PC-3 (cell line): ENCODE measurements around the gene HSD17B10.

Experiments used
- EZH2 ChIP-seq: fragments of 300-600 bp; sonication (generic); IDR thresholded peaks from one replicate; pipeline ENCODE4 v1.6.1; 2017; ENCODE audit warnings: antibody characterized with exemption, mild to moderate bottlenecking, low read length; ENCODE audit not compliant: unreplicated experiment
- EZH2phosphoT487 ChIP-seq: fragments of 300-600 bp; sonication (generic); IDR thresholded peaks from 2 replicates; pipeline ENCODE4 v1.6.1; 2018; ENCODE audit warnings: mild to moderate bottlenecking, antibody characterized with exemption, low read length, borderline replicate concordance
- TF ChIP-seq, protein P1 (sequence below): fragments of 300-600 bp; sonication (generic); conservative IDR thresholded peaks from 2 replicates; pipeline ENCODE4 v1.5.1; 2017; ENCODE audit warnings: antibody characterized with exemption, low read depth, mild to moderate bottlenecking, low read length

DNA sequence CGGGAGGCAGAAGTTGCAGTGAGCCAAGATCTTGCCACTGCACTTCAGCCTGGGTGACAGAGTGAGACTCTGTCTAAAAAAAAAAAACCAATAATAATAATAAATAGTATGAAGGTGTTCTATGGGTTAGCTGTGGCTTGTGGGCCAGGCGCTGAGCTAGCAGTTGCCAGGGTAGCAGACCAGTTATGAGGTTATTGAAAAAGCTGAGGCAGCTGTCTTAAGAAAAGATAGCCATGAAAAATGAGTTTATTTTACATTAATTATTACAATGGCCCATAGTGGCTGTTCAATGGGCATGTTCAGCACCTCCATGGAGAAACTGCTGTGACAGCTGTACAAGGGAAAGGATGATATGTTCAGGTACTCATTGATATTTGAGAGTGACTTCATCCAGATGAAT, 13.3 kb upstream of the HSD17B10 start:
- TF ChIP-seq EZH2 (no peak), EZH2phosphoT487 (no peak)
- TF ChIP-seq, protein P1, sequence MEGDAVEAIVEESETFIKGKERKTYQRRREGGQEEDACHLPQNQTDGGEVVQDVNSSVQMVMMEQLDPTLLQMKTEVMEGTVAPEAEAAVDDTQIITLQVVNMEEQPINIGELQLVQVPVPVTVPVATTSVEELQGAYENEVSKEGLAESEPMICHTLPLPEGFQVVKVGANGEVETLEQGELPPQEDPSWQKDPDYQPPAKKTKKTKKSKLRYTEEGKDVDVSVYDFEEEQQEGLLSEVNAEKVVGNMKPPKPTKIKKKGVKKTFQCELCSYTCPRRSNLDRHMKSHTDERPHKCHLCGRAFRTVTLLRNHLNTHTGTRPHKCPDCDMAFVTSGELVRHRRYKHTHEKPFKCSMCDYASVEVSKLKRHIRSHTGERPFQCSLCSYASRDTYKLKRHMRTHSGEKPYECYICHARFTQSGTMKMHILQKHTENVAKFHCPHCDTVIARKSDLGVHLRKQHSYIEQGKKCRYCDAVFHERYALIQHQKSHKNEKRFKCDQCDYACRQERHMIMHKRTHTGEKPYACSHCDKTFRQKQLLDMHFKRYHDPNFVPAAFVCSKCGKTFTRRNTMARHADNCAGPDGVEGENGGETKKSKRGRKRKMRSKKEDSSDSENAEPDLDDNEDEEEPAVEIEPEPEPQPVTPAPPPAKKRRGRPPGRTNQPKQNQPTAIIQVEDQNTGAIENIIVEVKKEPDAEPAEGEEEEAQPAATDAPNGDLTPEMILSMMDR, result no peak
